K562 (cell line): Measurements from ENCODE around the gene MUCL1. TPM values are rescaled to one million over a fixed set of nuclear protein-coding genes. Genes with fewer than 3 reads are reported as not detected.

ENCODE experiments used
- ARID4B ChIP-seq: sonication (generic); formaldehyde crosslinking; IDR thresholded peaks from 2 replicates; pipeline ENCODE4 v1.8.0; 2022; ENCODE audit warnings: mild to moderate bottlenecking, missing genetic modification reagents
- FOXA3 ChIP-seq, 2 experiments: fragments of 450-650 bp in 1 of 2; sonication (generic) in 1 of 2; formaldehyde crosslinking; IDR thresholded peaks in 1 of 2; conservative IDR thresholded peaks in 1 of 2; 2 replicates each; pipeline versions ENCODE4 v1.4.0 to v1.8.0; 2020 to 2022; ENCODE audit warnings: mild to moderate bottlenecking in 2 of 2, missing genetic modification reagents in 1 of 2
- MLX ChIP-seq, 2 experiments: fragments of 450-650 bp in 1 of 2; sonication (generic) in 1 of 2; formaldehyde crosslinking; conservative IDR thresholded peaks; 2 replicates each; pipeline versions ENCODE4 v1.4.0 to v1.8.1; 2020 to 2022; ENCODE audit warnings: mild to moderate bottlenecking in 1 of 2, missing genetic modification reagents in 1 of 2
- XRCC4 ChIP-seq: IDR thresholded peaks from one replicate; pipeline ENCODE4 v1.6.1; 2011; ENCODE audit not compliant: insufficient read depth, insufficient read length; ENCODE audit errors: extremely low read depth
- ZNF609 ChIP-seq: sonication (generic); formaldehyde crosslinking; IDR thresholded peaks from 2 replicates; pipeline ENCODE4 v1.8.1; 2023; ENCODE audit warnings: missing genetic modification reagents, mild to moderate bottlenecking, borderline replicate concordance
- polyA plus RNA-seq, 8 experiments: library from polyadenylated mRNA; depleted of rRNA in 4 of 8; stranded (reverse) in 5 of 8; unstranded in 3 of 8; fragments of >200 nt; fragmentation: Nextera tagmentation in 2 of 8; fragmentation: Illumina TruSeq in 1 of 8; extraction: Ambion mirVana in 2 of 8; extraction: Trizol in 1 of 8; gene quantifications; 2 replicates each; pipeline versions ENCODE4 v1.2.1 to v1.2.3, GENCODE V29; 2011 to 2014; ENCODE audit warnings: inconsistent platforms in 1 of 8, missing spikeins in 1 of 8
- total RNA-seq, 7 experiments: library from RNA; depleted of rRNA in 6 of 7; stranded (reverse); fragments of >200 nt in 6 of 7; fragmentation: Illumina TruSeq in 2 of 7; extraction: Trizol in 2 of 7; gene quantifications; 2 replicates each; pipeline versions ENCODE4 v1.2.1 to v1.2.3, GENCODE V29; 2011 to 2021; ENCODE audit warnings: low replicate concordance in 1 of 7

MUCL1 gene
- total and polyA plus RNA-seq, 9 of the 15 experiments (the other 6 are each of a cell fraction or from before 2014, with no cell fraction given): not detected

- TF ChIP-seq MLX (CRISPR knock-in tag; conservative IDR thresholded peaks at IDR 0.05) (no peak), ARID4B (CRISPR knock-in tag) (no peak), ZNF609 (CRISPR knock-in tag) (no peak), FOXA3 (CRISPR knock-in tag; conservative IDR thresholded peaks at IDR 0.05 in 1 of 2, IDR thresholded peaks at IDR 0.05 in 1 of 2) (peak in 1 of 2 experiments; percentile 63; a peak in 1 of 4 replicates), XRCC4 (no peak)
These were observed 37.6 kb downstream of the MUCL1 start (continued) for GRCh38 chr12:54891717-54892478.

Other genes starting within 250 kb of the MUCL1 start
- not detected in 2 replicates for gene LACRT, start 219.6 kb upstream of the MUCL1 start, total RNA-seq (2014; rRNA removed)
- not detected in 2 replicates for gene LACRT, start 219.6 kb upstream of the MUCL1 start, total RNA-seq (2014; rRNA removed; fragmentation: Illumina TruSeq; extraction: Trizol)
- gene LACRT, start 219.6 kb upstream of the MUCL1 start, total RNA-seq (2015; rRNA removed; fragmentation: Illumina TruSeq; extraction: Trizol): not detected in 2 replicates
- not detected in 2 replicates for gene LACRT, start 219.6 kb upstream of the MUCL1 start, total RNA-seq (2021)
- gene LACRT, start 219.6 kb upstream of the MUCL1 start, polyA plus RNA-seq (2011; rRNA removed): not detected in 2 replicates
- gene LACRT, start 219.6 kb upstream of the MUCL1 start, polyA plus RNA-seq (2014; fragmentation: Illumina TruSeq; extraction: Trizol): not detected in 2 replicates
- gene LACRT, start 219.6 kb upstream of the MUCL1 start, polyA plus RNA-seq (2014; fragmentation: Nextera tagmentation; extraction: Ambion mirVana): not detected
- gene LACRT, start 219.6 kb upstream of the MUCL1 start, polyA plus RNA-seq (2014; rRNA removed): not detected in 2 replicates
- not detected in 2 replicates for gene DCD, start 206.2 kb upstream of the MUCL1 start, total RNA-seq (2014; rRNA removed)
- gene DCD, start 206.2 kb upstream of the MUCL1 start, total RNA-seq (2014; rRNA removed; fragmentation: Illumina TruSeq; extraction: Trizol): not detected in 2 replicates
- gene DCD, start 206.2 kb upstream of the MUCL1 start, total RNA-seq (2015; rRNA removed; fragmentation: Illumina TruSeq; extraction: Trizol): not detected in 2 replicates
- not detected in 2 replicates for gene DCD, start 206.2 kb upstream of the MUCL1 start, total RNA-seq (2021)
- not detected in 2 replicates for gene DCD, start 206.2 kb upstream of the MUCL1 start, polyA plus RNA-seq (2011; rRNA removed)
- gene DCD, start 206.2 kb upstream of the MUCL1 start, polyA plus RNA-seq (2014; fragmentation: Illumina TruSeq; extraction: Trizol): not detected in 2 replicates
- not detected for gene DCD, start 206.2 kb upstream of the MUCL1 start, polyA plus RNA-seq (2014; fragmentation: Nextera tagmentation; extraction: Ambion mirVana)
- not detected in 2 replicates for gene DCD, start 206.2 kb upstream of the MUCL1 start, polyA plus RNA-seq (2014; rRNA removed)
- 2.7 and 2.8 TPM in 2 replicates for gene TESPA1, start 130.2 kb downstream of the MUCL1 start, total RNA-seq (2014; rRNA removed)
- 3.5 and 4.4 TPM in 2 replicates for gene TESPA1, start 130.2 kb downstream of the MUCL1 start, total RNA-seq (2014; rRNA removed; fragmentation: Illumina TruSeq; extraction: Trizol)
- 6.4 and 6.6 TPM in 2 replicates for gene TESPA1, start 130.2 kb downstream of the MUCL1 start, total RNA-seq (2015; rRNA removed; fragmentation: Illumina TruSeq; extraction: Trizol)
- gene TESPA1, start 130.2 kb downstream of the MUCL1 start, total RNA-seq (2021): 2.4 and 3.8 TPM in 2 replicates
- 0.72 and 2.7 TPM in 2 replicates for gene TESPA1, start 130.2 kb downstream of the MUCL1 start, polyA plus RNA-seq (2011; rRNA removed)
- gene TESPA1, start 130.2 kb downstream of the MUCL1 start, polyA plus RNA-seq (2014; fragmentation: Illumina TruSeq; extraction: Trizol): 6.3 and 7.1 TPM in 2 replicates
- 1 to 10 TPM; 1.3 to 1.5 TPM for gene TESPA1, start 130.2 kb downstream of the MUCL1 start, polyA plus RNA-seq (2014; fragmentation: Nextera tagmentation; extraction: Ambion mirVana)
- gene TESPA1, start 130.2 kb downstream of the MUCL1 start, polyA plus RNA-seq (2014; rRNA removed): 2.1 and 3.3 TPM in 2 replicates
- gene NEUROD4, start 165.5 kb downstream of the MUCL1 start, total RNA-seq (2014; rRNA removed): not detected in 2 replicates
- gene NEUROD4, start 165.5 kb downstream of the MUCL1 start, total RNA-seq (2014; rRNA removed; fragmentation: Illumina TruSeq; extraction: Trizol): not detected in 2 replicates
- not detected in 2 replicates for gene NEUROD4, start 165.5 kb downstream of the MUCL1 start, total RNA-seq (2015; rRNA removed; fragmentation: Illumina TruSeq; extraction: Trizol)
- gene NEUROD4, start 165.5 kb downstream of the MUCL1 start, total RNA-seq (2021): not detected in 2 replicates
- gene NEUROD4, start 165.5 kb downstream of the MUCL1 start, polyA plus RNA-seq (2011; rRNA removed): not detected in 2 replicates
- not detected in 2 replicates for gene NEUROD4, start 165.5 kb downstream of the MUCL1 start, polyA plus RNA-seq (2014; fragmentation: Illumina TruSeq; extraction: Trizol)
- not detected for gene NEUROD4, start 165.5 kb downstream of the MUCL1 start, polyA plus RNA-seq (2014; fragmentation: Nextera tagmentation; extraction: Ambion mirVana)
- not detected in 2 replicates for gene NEUROD4, start 165.5 kb downstream of the MUCL1 start, polyA plus RNA-seq (2014; rRNA removed)